ENCODE measurements around the gene RAD52.

Gene RAD52

GRCh38 chr12:907413-908185 lies 41.9 kb downstream of the RAD52 start:
- no peak overlapping the region for H3K4me3 ChIP-seq (ENCODE audit: low read depth, low read length)
- no peak for TF ChIP-seq CTCF (IDR thresholded peaks at IDR 0.05; ENCODE audit: borderline replicate concordance, insufficient read depth, low read depth, low read length)

GRCh38 chr12:906062-906585 lies 43.4 kb downstream of the RAD52 start:
- no peak for TF ChIP-seq CTCF (IDR thresholded peaks at IDR 0.05; ENCODE audit: borderline replicate concordance, insufficient read depth, low read depth, low read length)
- H3K4me3 ChIP-seq (ENCODE audit: low read depth, low read length), result no peak overlapping the region

GRCh38 chr12:905261-906031 lies 44.0 kb downstream of the RAD52 start:
- H3K4me3 ChIP-seq (ENCODE audit: low read depth, low read length), result no peak overlapping the region
- no peak for TF ChIP-seq CTCF (IDR thresholded peaks at IDR 0.05; ENCODE audit: borderline replicate concordance, insufficient read depth, low read depth, low read length)

- TF ChIP-seq CTCF (IDR thresholded peaks at IDR 0.05; ENCODE audit: borderline replicate concordance, insufficient read depth, low read depth, low read length), result no peak
- no peak overlapping the region for H3K4me3 ChIP-seq (ENCODE audit: low read depth, low read length)
These were observed 45.5 kb downstream of the RAD52 start for GRCh38 chr12:904010-904414.

- no peak for TF ChIP-seq CTCF (IDR thresholded peaks at IDR 0.05; ENCODE audit: borderline replicate concordance, insufficient read depth, low read depth, low read length)
These were observed 46.4 kb downstream of the RAD52 start for GRCh38 chr12:903055-903454.

GRCh38 chr12:902581-902980 lies 46.9 kb downstream of the RAD52 start:
- H3K4me3 ChIP-seq (ENCODE audit: low read depth, low read length), result no peak overlapping the region
- no peak for TF ChIP-seq CTCF (IDR thresholded peaks at IDR 0.05; ENCODE audit: borderline replicate concordance, insufficient read depth, low read depth, low read length)

More at GRCh38 chr12:903055-903454, 46.4 kb downstream of the RAD52 start:
- H3K4me3 ChIP-seq (ENCODE audit: low read depth, low read length), result no peak overlapping the region
